Vagina (tissue), 2 donors: ENCODE data around the gene UCP3.

Experiments used
- POLR2AphosphoS5 ChIP-seq, 2 donors: sonication (generic); formaldehyde crosslinking; IDR thresholded peaks; one replicate each; pipeline ENCODE4 v1.9.0; 2017; ENCODE audit warnings: antibody characterized with exemption in 2 of 2, mild to moderate bottlenecking in 2 of 2, low read depth in 1 of 2; ENCODE audit not compliant: insufficient read depth in 1 of 2
- TF ChIP-seq, protein P1 (sequence below), 3 experiments: fragments of 450-650 bp in 2 of 3; fragments of 200-600 bp in 1 of 3; sonication (generic) in 1 of 3; IDR thresholded peaks; one replicate each; pipeline ENCODE4 v1.5.1; 2017 to 2019; ENCODE audit warnings: antibody characterized with exemption in 3 of 3, mild to moderate bottlenecking in 2 of 3, moderate library complexity in 2 of 3

DNA sequence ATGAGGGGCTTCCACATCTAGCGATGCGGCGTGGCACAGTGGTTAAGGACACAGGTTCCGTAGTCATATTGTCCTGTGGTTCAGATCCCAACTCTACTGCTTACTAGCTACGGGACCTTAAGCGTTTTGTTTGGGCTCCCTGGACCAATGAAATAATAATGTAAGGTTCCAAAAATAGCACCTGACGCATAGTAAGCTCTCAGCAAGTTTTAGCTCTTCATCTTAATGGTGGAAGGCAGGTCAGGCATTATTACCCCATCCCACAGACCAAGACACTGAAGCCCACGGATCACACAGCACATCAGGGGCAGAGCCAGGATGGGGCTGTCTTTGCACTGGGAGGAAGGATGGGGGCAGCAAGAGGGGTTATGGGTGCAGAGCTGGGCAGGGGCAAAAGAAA lies 45.0 kb downstream of the UCP3 start:
- TF ChIP-seq, protein P1, sequence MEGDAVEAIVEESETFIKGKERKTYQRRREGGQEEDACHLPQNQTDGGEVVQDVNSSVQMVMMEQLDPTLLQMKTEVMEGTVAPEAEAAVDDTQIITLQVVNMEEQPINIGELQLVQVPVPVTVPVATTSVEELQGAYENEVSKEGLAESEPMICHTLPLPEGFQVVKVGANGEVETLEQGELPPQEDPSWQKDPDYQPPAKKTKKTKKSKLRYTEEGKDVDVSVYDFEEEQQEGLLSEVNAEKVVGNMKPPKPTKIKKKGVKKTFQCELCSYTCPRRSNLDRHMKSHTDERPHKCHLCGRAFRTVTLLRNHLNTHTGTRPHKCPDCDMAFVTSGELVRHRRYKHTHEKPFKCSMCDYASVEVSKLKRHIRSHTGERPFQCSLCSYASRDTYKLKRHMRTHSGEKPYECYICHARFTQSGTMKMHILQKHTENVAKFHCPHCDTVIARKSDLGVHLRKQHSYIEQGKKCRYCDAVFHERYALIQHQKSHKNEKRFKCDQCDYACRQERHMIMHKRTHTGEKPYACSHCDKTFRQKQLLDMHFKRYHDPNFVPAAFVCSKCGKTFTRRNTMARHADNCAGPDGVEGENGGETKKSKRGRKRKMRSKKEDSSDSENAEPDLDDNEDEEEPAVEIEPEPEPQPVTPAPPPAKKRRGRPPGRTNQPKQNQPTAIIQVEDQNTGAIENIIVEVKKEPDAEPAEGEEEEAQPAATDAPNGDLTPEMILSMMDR (IDR thresholded peaks at IDR 0.05) = no peak
- TF ChIP-seq POLR2AphosphoS5 (IDR thresholded peaks at IDR 0.05; ENCODE audit: insufficient read depth in 1 of 2, low read depth in 1 of 2) = no peak
